Activated CD4-positive, alpha-beta T cell treated with anti-CD3 and anti-CD28 coated beads for 36 hours (primary cell): ENCODE data around the gene ILK. TPM values are rescaled to one million over a fixed set of nuclear protein-coding genes. Genes with fewer than 3 reads are reported as not detected.
A peak's percentile ranks its signal among the peaks of the same experiment; 100 is the strongest.

Experiments
- ATAC-seq: fragments of 200-7000 bp; cut with Tn5 transposase; one replicate; pipeline ENCODE4 v1.10.0; 2021; ENCODE audit warnings: mild to moderate bottlenecking, moderate library complexity
- CTCF ChIA-PET: fragments of 350-600 bp; sonication (Branson Sonifier 250); formaldehyde crosslinking; loops from one replicate; lab custom pipeline; 2021; ENCODE audit warnings: antibody characterized with exemption; lab: Charles Lee
- POLR2A ChIA-PET: fragments of 350-600 bp; sonication (Branson Sonifier 250); formaldehyde crosslinking; loops from one replicate; lab custom pipeline; 2021; ENCODE audit warnings: antibody characterized with exemption, inconsistent platforms; lab: Charles Lee
- DNase-seq: peaks from one replicate; pipeline ENCODE4 v3.0.0-alpha.2; 2020
- H3K27ac Mint-ChIP-seq: one replicate; pipeline ENCODE4 v1.8.0; 2021; ENCODE audit warnings: mixed read lengths
- H3K27me3 Mint-ChIP-seq: one replicate; pipeline ENCODE4 v1.8.0; 2021; ENCODE audit warnings: mixed read lengths
- H3K36me3 Mint-ChIP-seq: one replicate; pipeline ENCODE4 v1.8.0; 2021; ENCODE audit warnings: low read depth, mixed read lengths
- H3K4me1 Mint-ChIP-seq: one replicate; pipeline ENCODE4 v1.8.0; 2021; ENCODE audit warnings: mixed read lengths
- H3K4me3 Mint-ChIP-seq: one replicate; pipeline ENCODE4 v1.8.0; 2021; ENCODE audit warnings: mild to moderate bottlenecking, moderate library complexity, mixed read lengths
- H3K9me3 Mint-ChIP-seq: one replicate; pipeline ENCODE4 v1.8.0; 2021; ENCODE audit warnings: low read depth, mixed read lengths
- intact Hi-C, 2 experiments: fragments of 100-400 bp; cut with DNase I in 1 of 2; cut with micrococcal nuclease in 1 of 2; formaldehyde crosslinking; loops; one replicate each; pipeline versions ENCODE4 v1.14.2 to v1.15.1; 2022 to 2024; cut with DNase I, micrococcal nuclease
- total RNA-seq, 2 experiments: library from RNA; stranded (reverse); gene quantifications; one replicate each; pipeline ENCODE4 v1.2.3, GENCODE V29; 2021

ILK gene
- total RNA-seq, 2 experiments from 2014 or later = 85.6 to 89.0 TPM

DNA sequence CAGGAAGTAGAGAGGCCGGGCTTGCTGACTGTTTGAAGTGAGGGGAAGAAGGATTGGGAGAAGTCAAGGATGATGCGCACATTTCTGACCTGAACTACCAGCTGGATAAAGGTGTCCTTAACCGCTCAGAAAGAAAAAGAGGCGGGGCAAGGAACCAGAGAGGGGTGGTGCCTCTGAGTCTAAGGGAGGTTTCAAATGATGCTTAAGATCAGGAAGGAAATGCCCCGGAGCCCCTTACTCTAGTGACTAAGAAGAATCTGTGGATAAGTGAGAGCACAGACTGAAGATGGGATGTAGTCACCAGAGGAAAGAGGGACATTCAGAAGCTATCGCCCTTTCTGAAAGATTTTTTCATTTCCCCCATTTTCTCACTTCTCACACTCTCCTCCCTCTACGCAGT, 39.4 kb downstream of the ILK start:
- intact Hi-C loops = no loop called here
- POLR2A ChIA-PET = no interaction called here
- no peak overlapping the region for H3K4me3 Mint-ChIP-seq
- ATAC-seq = peak; percentile 37
- no peaks in the 10 kb centered on the region for H3K27me3 Mint-ChIP-seq
- CTCF ChIA-PET = interaction anchor here (1.5 to 1.6 kb wide), 2 partner anchors 25 to 96 kb away, joined by 3 read pairs; no protein-coding TSS in a partner anchor
- H3K36me3 Mint-ChIP-seq = no peaks in the 10 kb centered on the region
- H3K27ac Mint-ChIP-seq = no peak overlapping the region
- no peaks in the 10 kb centered on the region for H3K9me3 Mint-ChIP-seq
- no peaks in the 10 kb centered on the region for H3K4me1 Mint-ChIP-seq
- no peak for DNase-seq

- H3K27ac Mint-ChIP-seq = no peak overlapping the region
- CTCF ChIA-PET = interaction anchor here (1.1 to 1.2 kb wide), 3 partner anchors 22 to 44 kb away, joined by 3 to 5 read pairs (median 3); no protein-coding TSS in a partner anchor
Observed at GRCh38 chr11:6646071-6646470, 42.5 kb downstream of the ILK start.

DNA sequence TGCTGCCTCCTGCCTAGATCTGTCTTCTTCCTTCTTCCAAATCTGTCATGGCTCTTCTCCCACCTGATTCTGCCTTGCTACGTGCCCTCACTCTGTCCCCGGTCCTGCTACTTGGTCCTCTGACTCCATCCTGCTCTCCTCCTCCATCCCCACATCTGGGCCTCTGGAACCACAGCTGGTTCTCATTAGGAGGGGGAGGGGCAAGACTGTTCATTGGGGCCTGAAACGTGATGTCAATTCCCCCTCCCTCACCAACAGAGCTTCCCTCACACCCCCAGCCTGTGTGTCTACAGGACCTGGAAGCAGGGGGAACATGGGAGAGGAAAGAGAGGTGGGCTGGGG, 43.0 kb downstream of the ILK start:
- Mint-ChIP-seq H3K4me1 (no peaks in the 10 kb centered on the region), H3K36me3 (no peaks in the 10 kb centered on the region), H3K4me3 (no peak overlapping the region), H3K9me3 (no peaks in the 10 kb centered on the region), H3K27me3 (no peaks in the 10 kb centered on the region), H3K27ac (no peak overlapping the region)
- ATAC-seq (peak; percentile 7), DNase-seq (no peak)
- intact Hi-C loops = no loop called here
- CTCF ChIA-PET = interaction anchor here (0.9 to 1.2 kb wide), 5 partner anchors 11 to 44 kb away, joined by 3 to 5 read pairs (median 3); no protein-coding TSS in a partner anchor
- POLR2A ChIA-PET = no interaction called here

More at GRCh38 chr11:6646071-6646470, 42.5 kb downstream of the ILK start:
- intact Hi-C loops = no loop called here
- ATAC-seq (no peak), DNase-seq (peak; percentile 23)
- Mint-ChIP-seq H3K4me1 (no peaks in the 10 kb centered on the region), H3K4me3 (no peak overlapping the region), H3K36me3 (no peaks in the 10 kb centered on the region), H3K27me3 (no peaks in the 10 kb centered on the region), H3K9me3 (no peaks in the 10 kb centered on the region)
- POLR2A ChIA-PET = no interaction called here

- H3K4me3 Mint-ChIP-seq = no peak overlapping the region
- POLR2A ChIA-PET = no interaction called here
- H3K27ac Mint-ChIP-seq = no peak overlapping the region
- no peaks in the 10 kb centered on the region for H3K4me1 Mint-ChIP-seq
- ATAC-seq = peak; percentile 54
- peak; percentile 43 for DNase-seq
- no peaks in the 10 kb centered on the region for H3K36me3 Mint-ChIP-seq
- H3K27me3 Mint-ChIP-seq = no peaks in the 10 kb centered on the region
- no peaks in the 10 kb centered on the region for H3K9me3 Mint-ChIP-seq
- CTCF ChIA-PET = interaction anchor here (0.8 to 1.2 kb wide), 7 partner anchors 10 to 45 kb away, joined by 3 to 5 read pairs (median 3); partner anchors contain the start of gene TAF10
- intact Hi-C loops = loop anchor here in 1 of 2 experiments (1.0 kb wide), 1 partner anchor 28 kb away; the partner anchor contains the start of gene TPP1
Observed at GRCh38 chr11:6646918-6647679, 43.5 kb downstream of the ILK start.

DNA sequence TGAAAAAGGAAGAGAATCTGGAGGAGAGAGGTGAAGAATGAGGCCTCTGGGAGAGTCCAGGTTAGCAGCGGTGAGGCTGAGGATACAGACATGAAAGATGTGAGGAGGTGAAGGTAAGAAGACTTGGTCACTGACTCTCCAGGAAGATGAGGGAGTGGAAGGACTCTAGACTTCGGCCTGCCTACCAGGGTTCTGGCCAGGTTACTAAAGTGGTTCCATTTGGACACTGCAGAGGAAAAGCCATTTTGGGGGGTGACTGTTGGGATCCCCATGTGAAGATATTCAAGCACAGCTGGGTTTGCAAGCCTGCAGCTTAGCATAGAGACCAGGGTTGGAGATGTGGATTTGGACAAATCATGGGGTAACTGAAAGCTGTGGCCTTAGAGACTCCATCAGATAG, 44.3 kb downstream of the ILK start:
- Mint-ChIP-seq H3K27me3 (no peaks in the 10 kb centered on the region), H3K9me3 (no peaks in the 10 kb centered on the region), H3K27ac (no peak overlapping the region), H3K4me1 (no peaks in the 10 kb centered on the region), H3K36me3 (no peaks in the 10 kb centered on the region), H3K4me3 (no peak overlapping the region)
- ATAC-seq = no peak
- intact Hi-C loops = loop anchor here in 1 of 2 experiments (1.0 kb wide), 1 partner anchor 29 kb away; the partner anchor contains the start of gene TPP1
- POLR2A ChIA-PET = no interaction called here
- CTCF ChIA-PET = interaction anchor here (0.8 to 1.9 kb wide), 4 partner anchors 21 to 36 kb away, joined by 3 to 6 read pairs (median 4); partner anchors contain the start of gene TAF10
- no peak for DNase-seq

GRCh38 chr11:6648501-6648900, 44.9 kb downstream of the ILK start:
- H3K4me3 Mint-ChIP-seq = no peak overlapping the region
- no peaks in the 10 kb centered on the region for H3K36me3 Mint-ChIP-seq
- no peaks in the 10 kb centered on the region for H3K9me3 Mint-ChIP-seq
- no peak overlapping the region for H3K27ac Mint-ChIP-seq
- DNase-seq (no peak), ATAC-seq (no peak)
- no peaks in the 10 kb centered on the region for H3K4me1 Mint-ChIP-seq
- CTCF ChIA-PET = interaction anchor here (0.8 to 1.9 kb wide), 2 partner anchors 19 to 27 kb away, joined by 4 to 6 read pairs; no protein-coding TSS in a partner anchor
- intact Hi-C loops = no loop called here
- POLR2A ChIA-PET = no interaction called here
- H3K27me3 Mint-ChIP-seq = no peaks in the 10 kb centered on the region

GRCh38 chr11:6650104-6650503, 46.5 kb downstream of the ILK start:
- H3K27me3 Mint-ChIP-seq = no peaks in the 10 kb centered on the region
- no peaks in the 10 kb centered on the region for H3K36me3 Mint-ChIP-seq
- POLR2A ChIA-PET = interaction anchor here (0.8 kb wide), 1 partner anchor 51 kb away, joined by 3 read pairs; no protein-coding TSS in a partner anchor

DNA sequence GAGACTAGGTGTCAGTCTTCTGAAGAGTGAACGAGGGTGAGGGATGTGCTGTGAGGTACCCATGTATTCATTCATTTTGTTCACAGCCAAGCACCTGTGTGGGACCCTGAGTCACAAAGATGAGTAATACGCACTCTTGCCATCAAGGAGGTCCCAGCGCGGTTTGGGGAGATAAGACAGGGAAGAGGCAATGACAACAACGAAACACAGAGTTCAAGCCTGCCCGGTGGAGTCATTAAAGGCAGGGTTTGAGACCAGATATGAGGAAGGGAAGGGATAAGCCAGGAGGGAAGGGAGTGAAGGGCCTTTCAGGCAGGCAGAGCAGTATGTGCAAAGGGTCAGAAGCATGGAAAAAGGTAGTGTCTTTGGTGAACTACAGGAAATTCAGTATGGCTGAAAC, 47.4 kb downstream of the ILK start:
- ChIA-PET CTCF (interaction anchor here (0.6 to 1.5 kb wide), 2 partner anchors 17 to 21 kb away, joined by 3 to 4 read pairs; no protein-coding TSS in a partner anchor), POLR2A (no interaction called here)
- Mint-ChIP-seq H3K9me3 (no peaks in the 10 kb centered on the region), H3K4me3 (no peak overlapping the region), H3K36me3 (no peaks in the 10 kb centered on the region), H3K4me1 (peaks cover under 1% of the 10 kb centered on the region), H3K27ac (no peak overlapping the region), H3K27me3 (peaks cover under 1% of the 10 kb centered on the region)
- intact Hi-C loops = no loop called here
- DNase-seq (peak; percentile 60), ATAC-seq (peak; percentile 75)

More at GRCh38 chr11:6650104-6650503, 46.5 kb downstream of the ILK start:
- no peaks in the 10 kb centered on the region for H3K9me3 Mint-ChIP-seq
- ATAC-seq (no peak), DNase-seq (no peak)
- H3K4me1 Mint-ChIP-seq = no peaks in the 10 kb centered on the region
- no peak overlapping the region for H3K4me3 Mint-ChIP-seq
- CTCF ChIA-PET = interaction anchor here (0.6 to 1.5 kb wide), 8 partner anchors 18 to 271 kb away, joined by 3 to 5 read pairs (median 3); partner anchors contain the start of genes MRPL17 and TPP1
- no peak overlapping the region for H3K27ac Mint-ChIP-seq
- intact Hi-C loops = no loop called here

- ATAC-seq = no peak
- Mint-ChIP-seq H3K27me3 (peaks cover 10% of the 10 kb centered on the region), H3K4me3 (no peak overlapping the region), H3K4me1 (peaks cover 4% of the 10 kb centered on the region), H3K27ac (no peak overlapping the region), H3K36me3 (no peaks in the 10 kb centered on the region), H3K9me3 (no peaks in the 10 kb centered on the region)
- DNase-seq = no peak
- intact Hi-C loops = no loop called here
- POLR2A ChIA-PET = no interaction called here
- CTCF ChIA-PET = interaction anchor here (0.7 to 1.0 kb wide), 2 partner anchors 16 to 273 kb away, joined by 3 to 9 read pairs; no protein-coding TSS in a partner anchor
Observed at GRCh38 chr11:6652182-6652581, 48.6 kb downstream of the ILK start.

DNA sequence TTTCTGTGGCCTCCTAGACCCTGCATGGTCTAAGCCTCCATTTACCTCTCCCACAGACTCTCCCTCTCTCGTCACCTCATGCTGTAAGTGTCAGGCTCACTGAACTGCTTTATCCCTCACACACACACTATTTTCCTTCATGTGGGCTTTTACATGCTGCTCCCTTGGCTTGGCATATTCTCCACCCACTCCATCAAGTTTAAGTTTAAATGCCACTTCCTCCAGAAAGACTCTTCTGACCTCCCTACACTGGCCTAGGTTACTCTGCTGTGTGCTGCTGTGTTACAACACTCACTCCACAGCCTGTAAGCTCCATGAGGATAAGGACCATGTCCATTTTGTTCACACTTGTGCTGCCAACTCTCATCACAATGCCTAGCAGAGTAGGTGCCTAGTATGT, 49.5 kb downstream of the ILK start:
- Mint-ChIP-seq H3K4me3 (no peak overlapping the region), H3K4me1 (peaks cover 4% of the 10 kb centered on the region), H3K9me3 (no peaks in the 10 kb centered on the region), H3K27me3 (peaks cover 10% of the 10 kb centered on the region), H3K36me3 (no peaks in the 10 kb centered on the region), H3K27ac (no peak overlapping the region)
- POLR2A ChIA-PET = interaction anchor here (0.7 kb wide), 1 partner anchor 18 kb away, joined by 3 read pairs; no protein-coding TSS in a partner anchor
- DNase-seq (no peak), ATAC-seq (no peak)
- CTCF ChIA-PET = no interaction called here
- intact Hi-C loops = no loop called here

DNA sequence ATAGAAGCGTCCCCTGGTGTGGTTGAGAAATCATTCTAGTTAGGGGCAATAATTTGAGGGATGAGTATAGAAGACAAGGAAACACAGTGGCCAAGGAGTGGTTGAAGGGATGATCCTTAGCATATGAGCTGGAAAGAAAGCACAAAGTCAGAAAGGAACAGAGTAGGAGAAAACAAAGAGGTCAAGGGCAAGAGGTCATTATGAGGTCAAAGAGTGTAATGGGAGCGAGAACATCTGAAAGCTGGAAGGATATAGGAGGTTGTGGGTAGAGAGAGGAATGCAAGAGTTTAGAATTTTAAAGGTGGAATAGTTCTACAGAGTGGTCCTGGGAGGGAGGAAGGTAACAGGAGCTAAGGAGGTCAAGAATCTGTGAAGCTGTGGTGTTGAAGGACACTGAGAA, 50.1 kb downstream of the ILK start:
- intact Hi-C loops = no loop called here
- Mint-ChIP-seq H3K9me3 (no peaks in the 10 kb centered on the region), H3K4me3 (no peak overlapping the region), H3K4me1 (peaks cover 4% of the 10 kb centered on the region), H3K36me3 (no peaks in the 10 kb centered on the region), H3K27me3 (peaks cover 10% of the 10 kb centered on the region), H3K27ac (no peak overlapping the region)
- ATAC-seq (no peak), DNase-seq (no peak)
- ChIA-PET POLR2A (interaction anchor here (0.7 kb wide), 1 partner anchor 18 kb away, joined by 3 read pairs; no protein-coding TSS in a partner anchor), CTCF (no interaction called here)
